Kidney tubule cell (primary cell): ENCODE data around the gene GOLGA8A.
"Not testable (repeated sequence)": the region's sequence is repeated elsewhere in the genome, so short reads cannot be mapped to it uniquely, and the experiment has no call there.

ENCODE experiments used
- DNase-seq: peaks from one replicate; pipeline ENCODE4 v3.0.0-alpha.2; 2018; ENCODE audit warnings: low spot score

The GOLGA8A gene

DNA sequence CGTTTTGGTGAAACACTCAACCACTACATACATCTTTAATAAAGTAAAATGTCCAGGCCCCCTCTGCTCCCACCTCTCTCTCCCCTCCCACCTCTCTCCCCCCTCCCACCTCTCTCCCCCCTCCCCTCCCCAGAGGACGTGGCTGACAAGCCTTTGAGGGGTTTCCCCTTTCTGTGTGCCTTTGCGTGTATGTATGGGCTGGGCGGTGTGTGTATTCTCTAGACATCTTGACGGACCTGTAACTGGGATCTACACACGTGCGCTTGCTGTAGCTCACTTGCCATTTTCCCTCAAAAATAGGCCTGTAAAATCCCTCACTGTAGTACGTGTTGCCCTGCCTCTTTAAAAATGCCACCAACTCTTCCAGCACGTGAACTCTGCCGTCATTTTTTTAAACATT is 28.6 kb downstream of the GOLGA8A start:
- DNase-seq = not testable (repeated sequence)

DNA sequence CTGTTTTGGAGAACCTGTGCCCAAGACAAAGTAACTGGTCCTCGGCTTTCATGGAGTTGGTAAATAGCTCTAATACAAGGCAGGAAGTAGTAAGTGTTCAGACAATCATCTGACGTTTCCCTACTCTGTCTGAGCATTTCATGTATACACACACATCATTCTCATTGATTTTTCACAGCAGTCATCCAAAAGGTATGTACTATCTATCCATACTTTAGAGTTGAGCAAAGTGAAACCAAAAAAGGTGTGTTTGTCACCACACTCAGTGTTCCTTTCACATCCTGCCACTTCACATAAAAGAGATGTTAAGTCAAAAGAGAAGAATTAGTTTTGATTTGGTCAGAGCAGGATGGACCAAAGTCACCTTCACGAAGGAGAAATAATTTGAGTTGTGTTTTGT is 33.7 kb downstream of the GOLGA8A start:
- not testable (repeated sequence) for DNase-seq

DNA sequence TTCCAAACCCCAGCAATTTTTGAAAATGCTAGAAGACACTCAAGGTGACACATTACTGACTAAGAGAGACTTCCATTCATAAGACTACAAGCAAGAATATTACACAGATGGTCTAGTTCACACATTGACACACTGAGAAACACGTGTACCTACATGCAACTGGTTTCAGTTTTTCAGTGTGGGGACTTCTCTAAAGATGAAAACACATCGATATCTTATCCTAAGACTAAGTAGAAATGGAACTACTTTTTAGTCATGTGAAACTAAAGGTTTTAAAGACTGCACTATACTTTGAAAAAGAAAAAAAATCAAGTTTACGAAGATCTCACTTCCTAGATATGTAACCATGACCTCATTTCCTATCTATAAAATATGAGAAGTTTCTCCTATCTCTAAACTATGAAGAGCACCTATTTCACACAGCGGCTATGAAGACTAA is 34.4 kb downstream of the GOLGA8A start:
- DNase-seq = not testable (repeated sequence)

DNA sequence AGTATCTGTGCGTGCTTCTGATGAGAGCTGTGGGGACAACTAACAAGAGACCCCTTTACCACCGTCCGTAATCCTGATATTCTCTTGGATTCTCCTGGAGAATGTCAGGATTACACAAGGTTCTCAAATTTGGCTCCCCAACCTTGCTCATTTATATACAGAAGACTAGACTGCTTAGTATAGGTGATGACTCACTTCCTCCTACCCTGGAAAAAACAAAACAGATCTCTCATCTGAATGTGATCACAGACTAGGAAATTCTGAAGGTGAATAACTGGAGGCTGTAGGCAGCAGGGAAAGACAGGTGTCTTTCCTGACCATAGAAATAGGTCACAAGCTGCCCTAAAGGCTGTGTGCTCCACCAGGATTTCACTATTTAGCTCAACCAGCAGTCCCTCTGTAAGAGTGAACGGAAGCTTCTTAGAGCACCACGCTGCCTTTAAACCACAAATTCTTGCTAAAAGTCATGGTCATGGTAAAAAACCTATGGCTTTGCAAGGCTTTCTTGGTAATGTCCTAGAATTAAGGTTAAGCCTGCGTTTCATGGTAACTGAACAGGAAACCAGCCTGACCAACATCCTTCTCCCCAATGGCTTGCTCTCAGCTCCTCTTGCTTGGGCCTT is 39.9 kb downstream of the GOLGA8A start:
- DNase-seq = not testable (repeated sequence)

DNA sequence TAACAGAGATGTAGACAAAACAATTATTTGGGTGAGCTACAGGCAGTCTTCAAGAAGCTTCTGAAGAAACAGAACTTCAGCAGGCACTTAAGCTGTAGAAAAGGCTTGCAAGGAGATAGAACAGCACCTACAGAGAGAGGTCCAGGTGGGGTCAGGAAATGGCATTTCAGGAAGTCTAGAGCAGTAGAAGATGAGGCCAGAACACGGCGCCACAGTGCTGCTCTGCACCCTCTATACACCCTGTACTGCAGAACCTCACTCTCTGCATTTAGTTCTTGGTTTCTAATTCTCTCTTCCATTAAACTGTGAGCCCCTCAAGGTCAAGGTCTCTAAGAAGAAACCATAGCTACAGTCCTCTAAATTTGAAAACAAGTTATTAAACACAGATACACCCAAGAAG is 44.6 kb downstream of the GOLGA8A start:
- not testable (repeated sequence) for DNase-seq

DNA sequence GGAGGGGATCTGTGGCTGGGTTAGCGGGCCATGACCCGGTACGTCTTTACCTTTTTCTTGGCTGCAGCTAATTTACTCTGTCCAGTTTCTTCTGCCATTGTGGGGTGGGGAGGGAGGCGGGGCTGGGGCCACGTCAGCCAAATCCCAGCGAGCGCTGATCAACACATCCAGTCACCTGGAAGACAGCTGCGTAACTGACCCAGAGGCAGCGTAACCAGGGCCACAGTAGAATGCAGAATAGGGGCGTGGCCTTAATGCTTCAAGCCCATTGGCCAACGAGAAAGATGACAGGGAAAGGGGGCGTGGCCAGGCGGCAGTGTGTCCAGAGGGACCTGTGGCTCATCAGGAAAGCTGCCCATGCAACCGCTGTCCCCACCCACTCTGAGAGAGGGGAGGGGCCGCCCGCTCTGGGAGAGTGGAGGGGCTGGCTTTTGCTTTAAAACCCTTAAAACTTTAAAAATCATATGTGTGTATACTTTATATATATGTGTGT is 48.0 kb downstream of the GOLGA8A start:
- DNase-seq = not testable (repeated sequence)
